CD8-positive, alpha-beta memory T cell (primary cell): ENCODE data around the gene RAB4B. TPM values are rescaled to one million over a fixed set of nuclear protein-coding genes. Genes with fewer than 3 reads are reported as not detected.

Experiments used
- CTCF ChIA-PET: fragments of 350-600 bp; sonication (Branson Sonifier 250); formaldehyde crosslinking; loops from one replicate; lab custom pipeline; 2021; ENCODE audit warnings: antibody characterized with exemption; lab: Charles Lee
- POLR2A ChIA-PET: fragments of 350-600 bp; sonication (Branson Sonifier 250); formaldehyde crosslinking; loops from one replicate; lab custom pipeline; 2021; ENCODE audit warnings: antibody characterized with exemption; lab: Charles Lee
- DNase-seq, 5 donors: peaks; one replicate each; pipeline versions ENCODE4 v3.0.0 to v3.0.0-alpha.2; 2020 to 2022; ENCODE audit warnings: mixed read lengths in 1 of 5
- H3K27ac ChIP-seq: one replicate; pipeline ENCODE4 v1.7.0; 2013; ENCODE audit warnings: low read depth, mild to moderate bottlenecking, low read length, moderate library complexity
- H3K27me3 ChIP-seq: 2 replicates; pipeline ENCODE4 v1.7.0; 2013; ENCODE audit warnings: low read length, mild to moderate bottlenecking; ENCODE audit not compliant: insufficient read depth, poor library complexity, severe bottlenecking
- H3K36me3 ChIP-seq: 2 replicates; pipeline ENCODE4 v1.7.0; 2013; ENCODE audit warnings: mild to moderate bottlenecking, low read length, moderate library complexity; ENCODE audit not compliant: insufficient read depth
- H3K4me1 ChIP-seq: 2 replicates; pipeline ENCODE4 v1.7.0; 2013; ENCODE audit warnings: mild to moderate bottlenecking, low read length, moderate library complexity; ENCODE audit not compliant: insufficient read depth
- H3K4me3 ChIP-seq: 2 replicates; pipeline ENCODE4 v1.7.0; 2013; ENCODE audit warnings: mild to moderate bottlenecking, low read length
- H3K9me3 ChIP-seq: 2 replicates; pipeline ENCODE4 v1.7.0; 2013; ENCODE audit warnings: mild to moderate bottlenecking, low read length
- H3K27ac Mint-ChIP-seq, 8 donors: one replicate each; pipeline ENCODE4 v1.8.0; 2020 to 2021; ENCODE audit warnings: mixed read lengths in 8 of 8, mild to moderate bottlenecking in 6 of 8, inconsistent platforms in 3 of 8, moderate library complexity in 3 of 8
- H3K27me3 Mint-ChIP-seq, 2 donors: one replicate each; pipeline ENCODE4 v1.8.0; 2020 to 2021; ENCODE audit warnings: mixed read lengths in 2 of 2, mild to moderate bottlenecking in 1 of 2, moderate library complexity in 1 of 2
- H3K36me3 Mint-ChIP-seq, 3 donors: one replicate each; pipeline ENCODE4 v1.8.0; 2020 to 2021; ENCODE audit warnings: mixed read lengths in 3 of 3, inconsistent platforms in 1 of 3, mild to moderate bottlenecking in 1 of 3
- H3K4me1 Mint-ChIP-seq, 3 donors: one replicate each; pipeline ENCODE4 v1.8.0; 2020 to 2021; ENCODE audit warnings: mixed read lengths in 3 of 3, inconsistent platforms in 1 of 3, mild to moderate bottlenecking in 1 of 3
- H3K4me3 Mint-ChIP-seq, 7 donors: one replicate each; pipeline ENCODE4 v1.8.0; 2020 to 2021; ENCODE audit warnings: mixed read lengths in 7 of 7, mild to moderate bottlenecking in 6 of 7, moderate library complexity in 4 of 7, inconsistent platforms in 2 of 7
- H3K9me3 Mint-ChIP-seq, 5 donors: one replicate each; pipeline ENCODE4 v1.8.0; 2020 to 2022; ENCODE audit warnings: mixed read lengths in 5 of 5, mild to moderate bottlenecking in 3 of 5, moderate library complexity in 2 of 5, inconsistent platforms in 1 of 5
- polyA plus RNA-seq: library from polyadenylated mRNA; unstranded; fragments of 300-500 nt; fragmentation: Illumina TruSeq; gene quantifications from one replicate; pipeline ENCODE4 v1.2.3, GENCODE V29; 2021
- total RNA-seq, 2 experiments: library from RNA; stranded (reverse); gene quantifications; one replicate each; pipeline ENCODE4 v1.2.3, GENCODE V29; 2021

The RAB4B gene
- total and polyA plus RNA-seq, 3 experiments from 2014 or later: 24.2 to 95.2 (median 27.2) TPM

- Histone ChIP-seq H3K36me3 (peaks cover 9% of the 10 kb centered on the region), H3K9me3 (no peaks in the 10 kb centered on the region), H3K4me1 (peaks cover 83% of the 10 kb centered on the region), H3K27me3 (no peaks in the 10 kb centered on the region), H3K4me3 (peak overlapping the region; percentile 59), H3K27ac (peak overlapping the region; percentile 77)
- Mint-ChIP-seq H3K4me3 (peak overlapping the region; percentile 68 to 98 (median 76)), H3K36me3 (peaks cover 3 to 64% (median 5%) of the 10 kb centered on the region in 3 donors), H3K9me3 (no peaks in the 10 kb centered on the region), H3K27ac (peak overlapping the region; percentile 87 to 100 (median 98)), H3K4me1 (peaks cover 75 to 88% (median 79%) of the 10 kb centered on the region in 3 donors), H3K27me3 (no peaks in the 10 kb centered on the region)
- peak in 1 of 5 donors; percentile 26 for DNase-seq
- POLR2A ChIA-PET: interaction anchor here (1.1 to 2.2 kb wide), 3 partner anchors 25 to 462 kb away, joined by 3 to 9 read pairs (median 7); partner anchors contain the start of genes ACTMAP, HNRNPUL1, RAB4B and SNRPA
- CTCF ChIA-PET: interaction anchor here (1.0 to 2.3 kb wide), 2 partner anchors 25 to 139 kb away, joined by 4 to 9 read pairs; partner anchors contain the start of gene RAB4B
Observed at GRCh38 chr19:40802300-40803169, 24.5 kb downstream of the RAB4B start.

GRCh38 chr19:40803170-40803856 is 25.3 kb downstream of the RAB4B start:
- Mint-ChIP-seq H3K4me1 (peaks cover 75 to 89% (median 81%) of the 10 kb centered on the region in 3 donors), H3K27ac (peak overlapping the region; percentile 91 to 100 (median 98)), H3K9me3 (no peaks in the 10 kb centered on the region), H3K36me3 (peaks cover 5 to 68% (median 6%) of the 10 kb centered on the region in 3 donors), H3K27me3 (no peaks in the 10 kb centered on the region), H3K4me3 (peak overlapping the region; percentile 68 to 98 (median 76))
- DNase-seq: no peak
- ChIA-PET CTCF (interaction anchor here (1.0 to 2.3 kb wide), 2 partner anchors 25 to 140 kb away, joined by 4 to 9 read pairs; partner anchors contain the start of gene RAB4B), POLR2A (interaction anchor here (0.6 to 2.2 kb wide), 4 partner anchors 25 to 461 kb away, joined by 3 to 9 read pairs (median 6); partner anchors contain the start of genes ACTMAP, HNRNPUL1, RAB4B and SNRPA)
- Histone ChIP-seq H3K9me3 (no peaks in the 10 kb centered on the region), H3K27ac (peak overlapping the region; percentile 77), H3K4me3 (peak overlapping the region; percentile 59), H3K4me1 (peaks cover 85% of the 10 kb centered on the region), H3K27me3 (no peaks in the 10 kb centered on the region), H3K36me3 (peaks cover 16% of the 10 kb centered on the region)

- ChIA-PET CTCF (interaction anchor here (0.8 to 4.6 kb wide), 4 partner anchors 10 to 170 kb away, joined by 3 to 38 read pairs (median 18); partner anchors contain the start of gene RAB4B), POLR2A (interaction anchor here (1.2 to 3.7 kb wide), 4 partner anchors 26 to 141 kb away, joined by 3 to 34 read pairs (median 8); partner anchors contain the start of genes ACTMAP, RAB4B and SNRPA)
- Mint-ChIP-seq H3K27me3 (no peaks in the 10 kb centered on the region), H3K4me3 (peak overlapping the region; percentile 68 to 96 (median 76)), H3K27ac (peak overlapping the region; percentile 91 to 100 (median 98)), H3K36me3 (peaks cover 5 to 70% (median 7%) of the 10 kb centered on the region in 3 donors), H3K9me3 (no peaks in the 10 kb centered on the region), H3K4me1 (peaks cover 72 to 87% (median 78%) of the 10 kb centered on the region in 3 donors)
- no peaks in the 10 kb centered on the region for H3K9me3 ChIP-seq
- peak overlapping the region; percentile 77 for H3K27ac ChIP-seq
- peak overlapping the region; percentile 46 for H3K4me3 ChIP-seq
- peaks cover 90% of the 10 kb centered on the region for H3K4me1 ChIP-seq
- no peaks in the 10 kb centered on the region for H3K27me3 ChIP-seq
- peak; percentile 44 to 86 (median 82) for DNase-seq
- H3K36me3 ChIP-seq: peaks cover 20% of the 10 kb centered on the region
Observed at GRCh38 chr19:40803857-40804782, 26.1 kb downstream of the RAB4B start.

DNA sequence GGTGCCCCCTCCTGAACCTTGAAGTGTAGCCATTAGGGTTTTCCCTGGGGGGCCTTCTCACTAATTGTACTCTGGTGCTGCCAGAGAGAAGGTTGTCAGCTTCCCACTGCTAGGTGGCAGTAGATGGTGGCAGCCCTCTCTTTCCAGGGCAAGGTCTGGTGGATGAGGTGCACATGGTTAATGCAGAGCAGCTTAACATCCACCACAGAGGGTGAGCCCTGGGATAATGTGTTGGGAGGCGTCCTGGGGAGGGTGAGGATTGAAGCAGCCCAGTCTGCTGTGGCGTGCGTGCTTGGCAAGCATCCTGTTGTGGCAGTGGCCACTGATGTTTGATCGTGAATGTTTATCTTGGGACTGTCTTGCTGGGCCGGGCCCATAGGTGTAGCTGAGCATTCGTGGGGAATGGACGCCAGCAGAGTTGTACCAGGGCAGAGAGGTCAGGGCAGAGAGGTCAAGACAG is 26.8 kb downstream of the RAB4B start:
- Histone ChIP-seq H3K4me3 (peak overlapping the region; percentile 46), H3K36me3 (peaks cover 20% of the 10 kb centered on the region), H3K27me3 (no peaks in the 10 kb centered on the region), H3K4me1 (peaks cover 93% of the 10 kb centered on the region), H3K27ac (peak overlapping the region; percentile 79), H3K9me3 (no peaks in the 10 kb centered on the region)
- Mint-ChIP-seq H3K36me3 (peaks cover 5 to 76% (median 7%) of the 10 kb centered on the region in 3 donors), H3K27ac (peak overlapping the region; percentile 93 to 100 (median 98)), H3K27me3 (no peaks in the 10 kb centered on the region), H3K9me3 (no peaks in the 10 kb centered on the region), H3K4me3 (peak overlapping the region; percentile 36 to 96 (median 76)), H3K4me1 (peaks cover 72 to 89% (median 79%) of the 10 kb centered on the region in 3 donors)
- ChIA-PET POLR2A (interaction anchor here (1.1 to 3.7 kb wide), 4 partner anchors 14 to 142 kb away, joined by 3 to 34 read pairs (median 10); partner anchors contain the start of genes ACTMAP, RAB4B and SNRPA), CTCF (interaction anchor here (0.6 to 4.6 kb wide), 8 partner anchors 11 to 171 kb away, joined by 3 to 38 read pairs (median 4); partner anchors contain the start of genes COQ8B, ITPKC and RAB4B)
- peak in 1 of 5 donors; percentile 31 for DNase-seq

GRCh38 chr19:40805258-40805868 is 27.3 kb downstream of the RAB4B start:
- Histone ChIP-seq H3K9me3 (no peaks in the 10 kb centered on the region), H3K36me3 (peaks cover 20% of the 10 kb centered on the region), H3K4me1 (peaks cover 93% of the 10 kb centered on the region), H3K4me3 (peak overlapping the region; percentile 46), H3K27ac (peak overlapping the region; percentile 79), H3K27me3 (no peaks in the 10 kb centered on the region)
- POLR2A ChIA-PET: interaction anchor here (1.1 to 3.7 kb wide), 5 partner anchors 14 to 142 kb away, joined by 3 to 34 read pairs (median 8); partner anchors contain the start of genes ACTMAP, COQ8B, ITPKC and RAB4B
- peak in 3 of 5 donors; percentile 31 to 65 (median 48) for DNase-seq
- no peaks in the 10 kb centered on the region for H3K27me3 Mint-ChIP-seq
- peak overlapping the region; percentile 36 to 96 (median 76) for H3K4me3 Mint-ChIP-seq
- H3K9me3 Mint-ChIP-seq: no peaks in the 10 kb centered on the region
- H3K36me3 Mint-ChIP-seq: peaks cover 5 to 74% (median 7%) of the 10 kb centered on the region in 3 donors
- H3K27ac Mint-ChIP-seq: peak overlapping the region; percentile 93 to 100 (median 98)
- CTCF ChIA-PET: interaction anchor here (0.6 to 4.6 kb wide), 12 partner anchors 12 to 171 kb away, joined by 3 to 38 read pairs (median 4); partner anchors contain the start of genes ACTMAP, COQ8B, ITPKC and RAB4B
- peaks cover 70 to 89% (median 80%) of the 10 kb centered on the region in 3 donors for H3K4me1 Mint-ChIP-seq

- Mint-ChIP-seq H3K27me3 (no peaks in the 10 kb centered on the region), H3K4me3 (peak overlapping the region; percentile 45 to 91 (median 82)), H3K9me3 (no peaks in the 10 kb centered on the region), H3K4me1 (peaks cover 76 to 86% (median 85%) of the 10 kb centered on the region in 3 donors), H3K36me3 (peaks cover 7 to 66% (median 7%) of the 10 kb centered on the region in 3 donors), H3K27ac (peak overlapping the region; percentile 93 to 100 (median 98))
- no peaks in the 10 kb centered on the region for H3K9me3 ChIP-seq
- peak; percentile 76 to 86 (median 83) for DNase-seq
- POLR2A ChIA-PET: interaction anchor here (0.6 to 3.7 kb wide), 8 partner anchors 8 to 456 kb away, joined by 4 to 34 read pairs (median 6); partner anchors contain the start of genes ACTMAP, COQ8B, EGLN2 and ITPKC
- peaks cover 20% of the 10 kb centered on the region for H3K36me3 ChIP-seq
- CTCF ChIA-PET: interaction anchor here (0.8 to 4.6 kb wide), 18 partner anchors 9 to 190 kb away, joined by 3 to 38 read pairs (median 4); partner anchors contain the start of genes ACTMAP, COQ8B, EGLN2 and RAB4B
- peak overlapping the region; percentile 46 for H3K4me3 ChIP-seq
- peak overlapping the region; percentile 79 for H3K27ac ChIP-seq
- no peaks in the 10 kb centered on the region for H3K27me3 ChIP-seq
- H3K4me1 ChIP-seq: peaks cover 82% of the 10 kb centered on the region
Observed at GRCh38 chr19:40806423-40807146, 28.5 kb downstream of the RAB4B start.
